Muscle of leg (tissue), 11 donors: ENCODE data around the gene F10. TPM values are rescaled to one million over a fixed set of nuclear protein-coding genes. Genes with fewer than 3 reads are reported as not detected.
"Not testable (repeated sequence)": the region's sequence is repeated elsewhere in the genome, so short reads cannot be mapped to it uniquely, and the experiment has no call there.

Experiments
- DNase-seq: peaks from one replicate; pipeline ENCODE4 v3.0.0; 2013
- H3K27ac ChIP-seq: one replicate; pipeline ENCODE4 v1.5.1; 2013; ENCODE audit warnings: mild to moderate bottlenecking, low read length, control low read depth
- H3K27me3 ChIP-seq: one replicate; pipeline ENCODE4 v1.6.1; 2013; ENCODE audit warnings: low read length; ENCODE audit not compliant: control insufficient read depth, insufficient read depth
- H3K36me3 ChIP-seq: one replicate; pipeline ENCODE4 v1.6.1; 2013; ENCODE audit warnings: low read length; ENCODE audit not compliant: control insufficient read depth, insufficient read depth
- H3K4me1 ChIP-seq: one replicate; pipeline ENCODE4 v1.6.1; 2013; ENCODE audit warnings: low read length; ENCODE audit not compliant: control insufficient read depth, insufficient read depth
- H3K4me3 ChIP-seq: one replicate; pipeline ENCODE4 v1.5.1; 2013; ENCODE audit warnings: low read length, control low read depth
- H3K9me3 ChIP-seq: replicated peaks from 2 replicates; pipeline ENCODE4 v1.6.1; 2013; ENCODE audit warnings: low read depth, low read length; ENCODE audit not compliant: control insufficient read depth
- whole genome bisulfite sequencing: methylation state at CpG from one replicate; pipeline ENCODE4 v1.1.5; 2013; ENCODE audit warnings: missing lambda C conversion rate; ENCODE audit not compliant: insufficient coverage; 5-methylcytosine and 5-hydroxymethylcytosine counted together
- polyA plus RNA-seq, 8 donors: library from polyadenylated mRNA; unstranded; fragments of 120-200 nt; gene quantifications; one replicate each; pipeline versions ENCODE4 v1.2.1 to v1.2.3, GENCODE V29; 2013; ENCODE audit warnings: inconsistent platforms in 1 of 8, low replicate concordance in 1 of 8; ENCODE audit not compliant: insufficient read length in 8 of 8, insufficient read depth in 1 of 8
- total RNA-seq: library from RNA; stranded (reverse); fragments of 120-200 nt; gene quantifications from one replicate; pipeline ENCODE4 v1.2.4, GENCODE V29; 2013

The F10 gene
- total and polyA plus RNA-seq, 9 donors: 6.7 to 41.0 (median 14.8) TPM

DNA sequence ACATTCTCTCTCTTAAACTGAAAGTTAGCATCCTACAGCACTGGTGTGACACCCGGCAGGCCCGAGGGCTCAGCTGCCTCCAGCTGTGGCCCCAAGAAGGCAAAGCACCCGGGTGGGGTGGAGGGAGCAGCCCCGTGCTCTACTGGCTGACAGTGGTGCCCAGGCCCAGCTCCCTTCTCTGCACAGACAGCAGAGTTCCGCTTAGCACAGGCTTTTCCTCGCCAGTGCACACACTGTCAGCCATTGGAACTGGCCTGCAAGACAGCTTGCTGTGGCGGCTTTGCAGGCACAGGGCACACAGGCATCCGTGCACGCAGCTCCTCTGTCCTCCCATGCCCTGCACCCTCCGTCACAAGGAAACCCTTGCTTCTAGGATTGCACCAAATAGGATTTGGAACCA lies 20.3 kb upstream of the F10 start:
- not testable (repeated sequence) for DNase-seq, H3K9me3 ChIP-seq, H3K36me3 ChIP-seq, H3K27ac ChIP-seq, H3K4me3 ChIP-seq, H3K27me3 ChIP-seq
- peaks cover 33% of the 10 kb centered on the region for H3K4me1 ChIP-seq
- 55% methylated on average over 6 of the region's 10 CpGs for WGBS

DNA sequence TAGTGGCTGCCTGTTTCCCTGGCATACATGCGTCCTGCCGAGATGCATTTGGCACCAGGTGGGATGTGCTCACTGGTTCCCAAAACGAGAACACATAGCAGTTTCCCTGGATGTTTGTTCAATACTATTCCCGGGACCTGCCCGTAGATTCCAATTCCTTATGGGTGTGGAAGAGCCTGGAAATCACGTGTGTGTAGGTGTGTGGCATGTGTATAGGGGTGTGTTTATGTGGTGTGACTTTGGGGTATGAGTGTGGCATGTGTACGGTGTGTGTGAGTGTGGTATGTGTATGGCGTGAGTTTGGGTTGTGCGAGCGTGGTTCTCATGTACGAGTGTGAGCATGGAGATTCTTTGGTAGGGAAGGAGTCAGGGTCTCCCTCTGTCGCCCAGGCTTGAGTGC lies 19.9 kb upstream of the F10 start:
- 81% methylated on average over 10 of the region's 12 CpGs for WGBS
- Histone ChIP-seq H3K27me3 (peaks cover 6% of the 10 kb centered on the region), H3K36me3 (no peaks in the 10 kb centered on the region), H3K4me3 (no peak overlapping the region), H3K4me1 (peaks cover 30% of the 10 kb centered on the region), H3K27ac (no peak overlapping the region), H3K9me3 (no peaks in the 10 kb centered on the region)
- DNase-seq: no peak

DNA sequence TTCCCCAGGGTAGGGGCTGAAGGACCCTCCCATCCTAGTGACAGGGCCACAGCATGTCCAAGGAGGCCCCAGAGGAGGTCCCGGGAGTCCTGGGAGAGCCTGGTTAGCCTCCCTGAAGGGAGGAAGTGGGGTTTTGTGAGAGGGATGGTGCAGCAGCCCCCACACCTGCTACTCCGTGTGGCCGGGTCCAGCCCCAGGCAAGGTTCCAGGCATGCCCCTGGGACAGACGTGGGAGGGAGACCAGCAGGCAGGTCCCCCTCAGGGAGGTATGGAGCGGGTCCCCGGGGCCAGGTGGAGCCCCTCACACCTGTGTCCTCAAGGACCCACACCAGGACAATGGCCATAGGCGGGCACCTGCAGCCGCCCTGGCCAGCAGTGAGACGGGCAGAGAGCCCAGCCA lies 19.0 kb upstream of the F10 start:
- H3K9me3 ChIP-seq: no peaks in the 10 kb centered on the region
- WGBS: 78% methylated on average over 6 of the region's 9 CpGs
- peaks cover 6% of the 10 kb centered on the region for H3K27me3 ChIP-seq
- no peak overlapping the region for H3K4me3 ChIP-seq
- H3K4me1 ChIP-seq: peaks cover 21% of the 10 kb centered on the region
- no peaks in the 10 kb centered on the region for H3K36me3 ChIP-seq
- H3K27ac ChIP-seq: no peak overlapping the region
- no peak for DNase-seq

GRCh38 chr13:113105032-113105920 lies 17.3 kb upstream of the F10 start, which contains the start of gene F7:
F7 (plus strand) TSS chr13:113105791; CDS start chr13:113105842, 51 bp downstream.
- peaks cover 20% of the 10 kb centered on the region for H3K27me3 ChIP-seq
- DNase-seq: no peak
- H3K36me3 ChIP-seq: no peaks in the 10 kb centered on the region
- no peaks in the 10 kb centered on the region for H3K9me3 ChIP-seq
- 44% methylated on average over 6 of the region's 17 CpGs for WGBS
- H3K27ac ChIP-seq: no peak within 1 kb of the TSS
- no peak within 1 kb of the TSS for H3K4me3 ChIP-seq
- H3K4me1 ChIP-seq: peaks cover 21% of the 10 kb centered on the region

GRCh38 chr13:113105921-113106452 lies 16.6 kb upstream of the F10 start:
- no peak overlapping the region for H3K27ac ChIP-seq
- H3K4me1 ChIP-seq: peaks cover 26% of the 10 kb centered on the region
- WGBS: 42% methylated on average over 6 of the region's 16 CpGs
- DNase-seq: no peak
- no peaks in the 10 kb centered on the region for H3K9me3 ChIP-seq
- H3K36me3 ChIP-seq: no peaks in the 10 kb centered on the region
- H3K27me3 ChIP-seq: peaks cover 27% of the 10 kb centered on the region
- no peak overlapping the region for H3K4me3 ChIP-seq

- Histone ChIP-seq H3K9me3 (no peaks in the 10 kb centered on the region), H3K27ac (no peak overlapping the region), H3K4me3 (no peak overlapping the region), H3K27me3 (peaks cover 32% of the 10 kb centered on the region), H3K4me1 (peaks cover 27% of the 10 kb centered on the region), H3K36me3 (no peaks in the 10 kb centered on the region)
- peak; percentile 64 for DNase-seq
- WGBS: 73% methylated on average over 12 of the region's 25 CpGs
These were observed 15.8 kb upstream of the F10 start for GRCh38 chr13:113106711-113107351.

GRCh38 chr13:113108521-113108920 lies 14.1 kb upstream of the F10 start:
- not testable (repeated sequence) for DNase-seq, H3K4me3 ChIP-seq, H3K9me3 ChIP-seq, H3K27ac ChIP-seq, H3K36me3 ChIP-seq
- Histone ChIP-seq H3K4me1 (peaks cover 25% of the 10 kb centered on the region), H3K27me3 (peaks cover 35% of the 10 kb centered on the region)
- 100% methylated on average over 9 of the region's 27 CpGs for WGBS

- peak; percentile 80 for DNase-seq
- H3K9me3 ChIP-seq: no peaks in the 10 kb centered on the region
- H3K27ac ChIP-seq: no peak overlapping the region
- H3K4me3 ChIP-seq: no peak overlapping the region
- H3K36me3 ChIP-seq: no peaks in the 10 kb centered on the region
- H3K27me3 ChIP-seq: peaks cover 36% of the 10 kb centered on the region
- 16% methylated on average over 65 of the region's 73 CpGs for whole genome bisulfite sequencing
- H3K4me1 ChIP-seq: peaks cover 16% of the 10 kb centered on the region
These were observed 13.2 kb upstream of the F10 start for GRCh38 chr13:113109151-113110047.

- peaks cover 37% of the 10 kb centered on the region for H3K27me3 ChIP-seq
- H3K9me3 ChIP-seq: no peaks in the 10 kb centered on the region
- DNase-seq: no peak
- under 1% methylated on average over 98 of the region's 99 CpGs for WGBS
- H3K4me3 ChIP-seq: peak overlapping the region; percentile 36
- H3K27ac ChIP-seq: no peak overlapping the region
- peaks cover 13% of the 10 kb centered on the region for H3K4me1 ChIP-seq
- H3K36me3 ChIP-seq: no peaks in the 10 kb centered on the region
These were observed 12.3 kb upstream of the F10 start for GRCh38 chr13:113110048-113110851.
